PFSK-1 (cell line): Measurements from ENCODE around the gene TNIP1.

ENCODE experiments used
- POLR2AphosphoS5 ChIP-seq: IDR thresholded peaks from 2 replicates; pipeline ENCODE4 v1.6.1; 2012; ENCODE audit warnings: low read depth, mild to moderate bottlenecking, control low read depth, low read length, moderate library complexity
- REST ChIP-seq, 2 experiments: IDR thresholded peaks; 2 replicates each; pipeline versions ENCODE4 v1.6.1 to v1.8.0; 2011 to 2012; ENCODE audit warnings: low read depth in 2 of 2, low read length in 2 of 2, control low read depth in 1 of 2, inconsistent platforms in 1 of 2, mild to moderate bottlenecking in 1 of 2, moderate library complexity in 1 of 2; ENCODE audit not compliant: insufficient read depth in 1 of 2
- SIN3A ChIP-seq: IDR thresholded peaks from 2 replicates; pipeline ENCODE4 v1.6.1; 2012; ENCODE audit warnings: mild to moderate bottlenecking, low read length, moderate library complexity, borderline replicate concordance; ENCODE audit not compliant: insufficient read depth
- TAF1 ChIP-seq: IDR thresholded peaks from 2 replicates; pipeline ENCODE4 v1.6.1; 2012; ENCODE audit warnings: low read length, control low read depth, borderline replicate concordance; ENCODE audit not compliant: insufficient read depth

GRCh38 chr5:151088986-151089385 lies 8.2 kb upstream of the TNIP1 start:
- no peak for TF ChIP-seq POLR2AphosphoS5
- no peak for TF ChIP-seq REST (IDR thresholded peaks at IDR 0.05; ENCODE audit: insufficient read depth in 1 of 2, low read depth in 2 of 2, low read length in 2 of 2)
- no peak for TF ChIP-seq TAF1
- TF ChIP-seq SIN3A, result no peak
